Smooth muscle cell (in vitro differentiated cells): ENCODE data around the gene SGSH. TPM values are rescaled to one million over a fixed set of nuclear protein-coding genes. Genes with fewer than 3 reads are reported as not detected.

ENCODE experiments used
- DNase-seq: peaks from one replicate; lab custom pipeline; 2025; ENCODE audit not compliant: unreplicated experiment; lab: John Stamatoyannopoulos, UW
- H2AFZ ChIP-seq: fragments of 200-600 bp; sonication (generic); 2 replicates; pipeline ENCODE4 v1.6.0; 2016; ENCODE audit warnings: antibody characterized with exemption, low read depth, mild to moderate bottlenecking
- H3F3A ChIP-seq: fragments of 200-600 bp; sonication (generic); 2 replicates; pipeline ENCODE4 v1.6.0; 2017; ENCODE audit warnings: antibody characterized with exemption, low read depth
- H3K27ac ChIP-seq: fragments of 200-600 bp; sonication (generic); 2 replicates; pipeline ENCODE4 v1.5.1; 2016; ENCODE audit warnings: low read depth, mild to moderate bottlenecking
- H3K27me3 ChIP-seq: fragments of 200-600 bp; sonication (generic); 2 replicates; pipeline ENCODE4 v1.6.1; 2016; ENCODE audit warnings: low read depth, mild to moderate bottlenecking
- H3K36me3 ChIP-seq: fragments of 200-600 bp; sonication (generic); 2 replicates; pipeline ENCODE4 v1.5.1; 2016; ENCODE audit warnings: low read depth
- H3K4me1 ChIP-seq: fragments of 200-600 bp; sonication (generic); 2 replicates; pipeline ENCODE4 v1.5.1; 2016; ENCODE audit warnings: low read depth
- H3K4me2 ChIP-seq: fragments of 200-600 bp; sonication (generic); 2 replicates; pipeline ENCODE4 v1.6.0; 2016; ENCODE audit warnings: mild to moderate bottlenecking
- H3K4me3 ChIP-seq: fragments of 200-600 bp; sonication (generic); 2 replicates; pipeline ENCODE4 v1.5.1; 2016; ENCODE audit warnings: mild to moderate bottlenecking
- H3K79me2 ChIP-seq: fragments of 200-600 bp; sonication (generic); 2 replicates; pipeline ENCODE4 v1.6.0; 2016; ENCODE audit warnings: low read depth, mild to moderate bottlenecking
- H3K9ac ChIP-seq: fragments of 200-600 bp; sonication (generic); 2 replicates; pipeline ENCODE4 v1.6.0; 2016; ENCODE audit warnings: low read depth
- H3K9me3 ChIP-seq: fragments of 200-600 bp; sonication (generic); replicated peaks from 2 replicates; pipeline ENCODE4 v1.5.1; 2016; ENCODE audit warnings: low read depth
- H4K20me1 ChIP-seq: fragments of 200-600 bp; sonication (generic); 2 replicates; pipeline ENCODE4 v1.6.0; 2016; ENCODE audit warnings: low read depth
- CTCF ChIP-seq: fragments of 200-600 bp; sonication (generic); IDR thresholded peaks from 2 replicates; pipeline ENCODE4 v1.5.1; 2017; ENCODE audit warnings: borderline replicate concordance, mild to moderate bottlenecking, antibody characterized with exemption; ENCODE audit not compliant: insufficient read depth, poor library complexity, severe bottlenecking
- WGBS: methylation state at CpG from one replicate; pipeline ENCODE4 v1.1.7; 2016; ENCODE audit warnings: low lambda C conversion rate; 5-methylcytosine and 5-hydroxymethylcytosine counted together
- polyA plus RNA-seq: library from polyadenylated mRNA; unstranded; fragments of >200 nt; fragmentation: Nextera tagmentation; extraction: Ambion mirVana; gene quantifications from 2 replicates; pipeline ENCODE4 v1.2.1, GENCODE V29; 2016
- total RNA-seq: library from RNA; depleted of rRNA; stranded (reverse); fragments of >200 nt; gene quantifications from 2 replicates; pipeline ENCODE4 v1.2.3, GENCODE V29; 2014

The SGSH gene
- total and polyA plus RNA-seq, 2 experiments from 2014 or later = 5.8 to 29.2 TPM

- no peak for TF ChIP-seq CTCF
- no peak overlapping the region for H3K4me2 ChIP-seq
- no peaks in the 10 kb centered on the region for H3K79me2 ChIP-seq
- H3K27me3 ChIP-seq = no peaks in the 10 kb centered on the region
- H3K4me1 ChIP-seq = no peaks in the 10 kb centered on the region
- 92% methylated on average over 21 of the region's 21 CpGs for WGBS
- no peak overlapping the region for H3K27ac ChIP-seq
- H3K4me3 ChIP-seq = no peak overlapping the region
- no peak overlapping the region for H2AFZ ChIP-seq
- H3K36me3 ChIP-seq = no peaks in the 10 kb centered on the region
- no peaks in the 10 kb centered on the region for H4K20me1 ChIP-seq
- H3F3A ChIP-seq = no peaks in the 10 kb centered on the region
- DNase-seq = no peak
- H3K9me3 ChIP-seq = no peaks in the 10 kb centered on the region
- H3K9ac ChIP-seq = no peak overlapping the region
These were observed 42.0 kb downstream of the SGSH start for GRCh38 chr17:80177986-80178595.

- no peaks in the 10 kb centered on the region for H3K36me3 ChIP-seq
- H3K9me3 ChIP-seq = no peaks in the 10 kb centered on the region
- no peak for DNase-seq
- no peaks in the 10 kb centered on the region for H3K27me3 ChIP-seq
- no peak overlapping the region for H3K4me2 ChIP-seq
- TF ChIP-seq CTCF = no peak
- no peaks in the 10 kb centered on the region for H4K20me1 ChIP-seq
- H3K4me3 ChIP-seq = no peak overlapping the region
- no peaks in the 10 kb centered on the region for H3F3A ChIP-seq
- H3K27ac ChIP-seq = no peak overlapping the region
- WGBS = 97% methylated on average over 11 of the region's 11 CpGs
- H3K4me1 ChIP-seq = no peaks in the 10 kb centered on the region
- H3K79me2 ChIP-seq = no peaks in the 10 kb centered on the region
- no peak overlapping the region for H2AFZ ChIP-seq
- no peak overlapping the region for H3K9ac ChIP-seq
These were observed 43.4 kb downstream of the SGSH start for GRCh38 chr17:80176757-80177156.

- no peak overlapping the region for H3K4me3 ChIP-seq
- 95% methylated on average over 6 of the region's 6 CpGs for WGBS
These were observed 46.2 kb downstream of the SGSH start for GRCh38 chr17:80173916-80174315.

More at GRCh38 chr17:80173916-80174315, 46.2 kb downstream of the SGSH start:
- H3K27me3 ChIP-seq = no peaks in the 10 kb centered on the region
- H3K9me3 ChIP-seq = no peaks in the 10 kb centered on the region
- no peak for DNase-seq
- no peak for TF ChIP-seq CTCF
- H3K4me1 ChIP-seq = no peaks in the 10 kb centered on the region
- no peaks in the 10 kb centered on the region for H3K79me2 ChIP-seq
- no peaks in the 10 kb centered on the region for H3K36me3 ChIP-seq
- H3K27ac ChIP-seq = no peak overlapping the region
- H3K9ac ChIP-seq = no peak overlapping the region
- H2AFZ ChIP-seq = no peak overlapping the region
- no peaks in the 10 kb centered on the region for H3F3A ChIP-seq
- no peak overlapping the region for H3K4me2 ChIP-seq
- H4K20me1 ChIP-seq = no peaks in the 10 kb centered on the region
